ENCODE results near the gene C12orf60.

C12orf60 gene

DNA sequence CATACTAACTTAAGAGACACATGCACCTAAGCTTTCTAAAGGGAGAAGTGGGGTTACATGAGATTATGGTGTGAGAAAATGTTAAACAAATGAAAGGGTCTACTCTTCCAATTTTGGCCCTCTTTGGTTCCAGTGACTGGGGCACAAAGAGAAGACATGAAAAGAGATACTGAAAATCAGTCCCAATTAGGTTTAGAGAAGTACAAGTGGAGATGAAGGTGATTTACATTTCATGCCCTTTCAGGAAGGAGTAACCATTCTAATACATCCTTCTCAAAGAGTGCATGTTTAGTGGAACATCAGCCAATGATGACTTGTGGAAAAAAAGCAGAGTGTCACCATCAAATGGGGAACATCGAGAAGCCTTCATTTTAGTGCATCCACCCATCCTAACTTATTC lies 67.8 kb downstream of the C12orf60 start:
- no peak for DNase-seq (ENCODE audit: low read depth in 4 of 4, low spot score in 1 of 4)

DNA sequence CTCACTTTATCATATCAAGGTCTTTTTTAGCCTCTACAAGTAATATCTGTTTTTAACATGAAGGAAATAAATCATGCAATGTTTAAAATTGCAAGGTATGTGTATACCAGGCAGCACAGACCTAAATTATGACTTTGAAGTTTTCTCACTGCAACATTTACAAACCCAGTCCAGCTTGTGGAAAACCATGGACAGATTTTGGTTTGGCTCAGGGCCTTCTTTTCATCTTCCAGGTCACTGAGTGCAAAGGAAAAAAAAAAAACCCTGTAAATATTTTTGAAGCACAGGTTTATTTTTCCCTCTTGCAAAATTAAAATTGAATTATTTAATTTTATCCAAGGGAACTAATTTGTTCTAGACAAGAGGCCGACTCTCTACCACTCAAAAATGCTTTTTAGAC lies 68.4 kb downstream of the C12orf60 start:
- DNase-seq (ENCODE audit: low read depth in 4 of 4, low spot score in 1 of 4) = no peak

DNA sequence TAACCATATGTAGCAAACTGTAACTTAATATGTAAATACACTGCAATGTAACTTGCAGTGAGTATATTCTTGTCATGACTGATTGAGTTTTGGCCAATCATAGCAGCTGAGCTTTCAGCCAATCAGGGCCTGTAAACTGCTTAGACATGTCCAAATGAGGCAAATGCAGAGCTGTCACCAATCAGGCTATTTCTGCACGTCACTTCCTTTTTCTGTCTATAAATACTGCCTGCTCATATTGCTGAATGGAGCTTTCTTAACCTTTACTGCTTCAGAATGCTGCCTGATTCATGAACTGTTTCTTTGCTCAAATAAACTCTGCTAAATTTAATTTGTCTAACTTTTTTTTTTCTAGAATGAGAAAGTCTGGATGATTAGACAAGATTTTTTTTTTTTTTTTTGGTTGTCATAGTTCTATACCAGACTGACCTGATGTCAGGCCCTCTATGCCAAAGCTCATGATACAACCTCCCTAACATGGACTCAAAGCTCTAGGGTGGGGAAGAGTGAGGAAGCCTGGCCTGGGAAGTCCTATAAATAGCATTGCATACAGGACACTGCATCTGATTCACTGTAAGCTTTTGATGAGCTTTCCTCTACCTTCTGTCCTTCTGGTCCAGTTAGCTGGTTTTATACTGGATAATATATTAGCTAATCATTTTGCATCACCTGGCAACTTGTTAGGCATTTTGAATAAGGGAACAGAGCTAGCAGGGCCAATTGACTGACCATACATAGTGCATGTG lies 70.1 kb downstream of the C12orf60 start:
- no peak for DNase-seq (ENCODE audit: low read depth in 4 of 4, low spot score in 1 of 4)
